GM21717 (cell line): Measurements from ENCODE around the gene CELF4.
A peak's percentile ranks its signal among the peaks of the same experiment; 100 is the strongest.

Experiments used
- ATAC-seq: cut with Tn5 transposase; IDR thresholded peaks from one replicate; pipeline ENCODE4 v1.9.1; 2021; ENCODE audit warnings: mild to moderate bottlenecking, moderate library complexity; ENCODE audit not compliant: unreplicated experiment

CELF4 gene

GRCh38 chr18:37395631-37396030 lies 170.0 kb downstream of the CELF4 start:
- ATAC-seq, result no peak

- no peak for ATAC-seq
These were observed 170.5 kb downstream of the CELF4 start for GRCh38 chr18:37395138-37395537.

GRCh38 chr18:37394610-37394965 lies 171.0 kb downstream of the CELF4 start:
- ATAC-seq, result no peak

GRCh38 chr18:37393945-37394609 lies 171.5 kb downstream of the CELF4 start:
- ATAC-seq, result no peak

GRCh38 chr18:37393221-37393827 lies 172.3 kb downstream of the CELF4 start:
- no peak for ATAC-seq

- ATAC-seq, result no peak
These were observed 172.9 kb downstream of the CELF4 start for GRCh38 chr18:37392648-37393047.

- ATAC-seq, result peak; percentile 69
These were observed 173.7 kb downstream of the CELF4 start for GRCh38 chr18:37391698-37392548.

GRCh38 chr18:37391156-37391555 lies 174.4 kb downstream of the CELF4 start:
- ATAC-seq, result no peak

GRCh38 chr18:37390687-37391086 lies 174.9 kb downstream of the CELF4 start:
- no peak for ATAC-seq

- ATAC-seq, result no peak
These were observed 175.8 kb downstream of the CELF4 start for GRCh38 chr18:37389684-37390368.

GRCh38 chr18:37389041-37389440 lies 176.6 kb downstream of the CELF4 start:
- ATAC-seq, result no peak

- ATAC-seq, result no peak
These were observed 177.2 kb downstream of the CELF4 start for GRCh38 chr18:37388413-37388812.

GRCh38 chr18:37385846-37386778 lies 179.5 kb downstream of the CELF4 start:
- ATAC-seq, result no peak

- no peak for ATAC-seq
These were observed 181.6 kb downstream of the CELF4 start for GRCh38 chr18:37383846-37384595.

GRCh38 chr18:37383036-37383785 lies 182.4 kb downstream of the CELF4 start:
- no peak for ATAC-seq

- ATAC-seq, result no peak
These were observed 184.0 kb downstream of the CELF4 start for GRCh38 chr18:37381554-37381953.

GRCh38 chr18:37380546-37381110 lies 185.0 kb downstream of the CELF4 start:
- no peak for ATAC-seq

GRCh38 chr18:37378336-37379010 lies 187.1 kb downstream of the CELF4 start:
- no peak for ATAC-seq
